ENCODE measurements around the gene GOLT1A.

DNA sequence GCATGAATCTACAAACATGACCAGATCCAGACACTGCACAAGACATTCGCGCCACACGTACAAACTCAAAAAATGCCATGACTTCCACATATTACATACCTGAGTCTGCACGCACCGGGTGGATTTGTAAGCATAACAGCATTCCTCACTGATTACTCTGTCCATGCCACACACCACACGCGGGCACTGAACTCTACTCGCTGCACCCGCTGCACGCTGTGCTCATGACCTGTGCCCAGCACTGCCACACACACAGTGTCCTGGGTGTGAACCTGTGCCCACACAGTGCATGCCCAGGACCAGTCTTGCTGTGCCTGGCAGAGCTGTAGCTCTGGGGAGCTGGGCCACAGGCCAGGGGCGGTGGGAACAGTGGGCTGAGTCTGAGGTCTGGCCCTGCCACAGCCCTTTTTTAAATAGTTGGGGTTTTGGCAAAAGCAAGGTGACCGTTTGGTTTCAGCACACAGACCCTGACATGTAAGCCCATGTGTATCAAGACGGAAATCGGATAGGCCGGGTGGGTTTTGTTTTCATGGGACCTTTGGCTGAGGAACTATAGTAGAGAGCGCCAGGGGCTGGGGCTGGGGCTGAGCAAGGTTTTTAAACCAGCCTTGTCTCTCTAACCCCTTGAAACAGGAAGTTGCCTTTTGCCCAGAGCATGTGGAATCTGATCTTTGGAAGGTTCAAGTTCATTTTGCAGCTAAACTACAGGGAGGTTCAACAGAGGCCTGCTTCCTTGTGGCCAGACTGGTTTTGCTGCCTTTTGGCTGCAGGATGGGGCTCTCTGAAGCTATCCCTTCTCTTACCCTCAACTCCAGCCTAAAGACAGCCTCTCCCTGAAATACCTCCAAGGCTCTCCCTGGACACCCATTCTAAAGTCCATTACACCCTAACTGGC, 12.3 kb upstream of the GOLT1A start:
- TF ChIP-seq, protein P1, sequence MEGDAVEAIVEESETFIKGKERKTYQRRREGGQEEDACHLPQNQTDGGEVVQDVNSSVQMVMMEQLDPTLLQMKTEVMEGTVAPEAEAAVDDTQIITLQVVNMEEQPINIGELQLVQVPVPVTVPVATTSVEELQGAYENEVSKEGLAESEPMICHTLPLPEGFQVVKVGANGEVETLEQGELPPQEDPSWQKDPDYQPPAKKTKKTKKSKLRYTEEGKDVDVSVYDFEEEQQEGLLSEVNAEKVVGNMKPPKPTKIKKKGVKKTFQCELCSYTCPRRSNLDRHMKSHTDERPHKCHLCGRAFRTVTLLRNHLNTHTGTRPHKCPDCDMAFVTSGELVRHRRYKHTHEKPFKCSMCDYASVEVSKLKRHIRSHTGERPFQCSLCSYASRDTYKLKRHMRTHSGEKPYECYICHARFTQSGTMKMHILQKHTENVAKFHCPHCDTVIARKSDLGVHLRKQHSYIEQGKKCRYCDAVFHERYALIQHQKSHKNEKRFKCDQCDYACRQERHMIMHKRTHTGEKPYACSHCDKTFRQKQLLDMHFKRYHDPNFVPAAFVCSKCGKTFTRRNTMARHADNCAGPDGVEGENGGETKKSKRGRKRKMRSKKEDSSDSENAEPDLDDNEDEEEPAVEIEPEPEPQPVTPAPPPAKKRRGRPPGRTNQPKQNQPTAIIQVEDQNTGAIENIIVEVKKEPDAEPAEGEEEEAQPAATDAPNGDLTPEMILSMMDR (IDR thresholded peaks at IDR 0.05; ENCODE audit: borderline replicate concordance, extremely low read depth, low read length, poor library complexity, severe bottlenecking), result no peak
- TF ChIP-seq EZH2 (IDR thresholded peaks at IDR 0.05; ENCODE audit: borderline replicate concordance, low read depth, low read length, severe bottlenecking), result no peak
